K562 (cell line): ENCODE results near the gene LRIT1. TPM values are rescaled to one million over a fixed set of nuclear protein-coding genes. Genes with fewer than 3 reads are reported as not detected.

Experiments
- ATAC-seq: fragments of 200-7000 bp; cut with Tn5 transposase; 3 replicates; pipeline ENCODE4 v1.9.1; 2020; ENCODE audit warnings: moderate library complexity
- BruUV-seq: library from RNA; stranded (reverse); fragments of 400-500 nt; replicated peaks from 2 replicates; lab custom pipeline; 2021; lab: Mats Ljungman, UMichigan
- CTCF ChIA-PET: fragments of 300-600 bp; formaldehyde crosslinking; extraction: SDS; loops from one replicate; lab custom pipeline; 2021; ENCODE audit warnings: low intra/inter-chr PET ratio; lab: Yijun Ruan, JAX
- POLR2A ChIA-PET: fragments of 300-600, 350-650 bp; sonication (Branson Sonifier 250); formaldehyde crosslinking; extraction: SDS; loops from one replicate; lab custom pipeline; 2021; ENCODE audit warnings: antibody characterized with exemption, inconsistent platforms; lab: Yijun Ruan, JAX
- DNase-seq, 4 experiments: peaks; one replicate each; pipeline versions ENCODE4 v3.0.0 to v3.0.0-alpha.2; 2011 to 2018; ENCODE audit warnings: low spot score in 3 of 4, mixed read lengths in 3 of 4; ENCODE audit errors: extremely low read depth in 1 of 4
- FAIRE-seq: peaks from 2 replicates; lab custom pipeline; 2011; peaks lifted over from hg19 to GRCh38; lab: Jason Lieb, UNC
- H2AFZ ChIP-seq: 2 replicates; pipeline ENCODE4 v1.6.0; 2011; ENCODE audit warnings: low read depth, low read length, control low read depth, inconsistent platforms
- H3K27ac ChIP-seq: fragments of 200-600 bp; 3 replicates; pipeline ENCODE4 v1.8.0; 2011; ENCODE audit warnings: low read depth, mild to moderate bottlenecking, control low read depth, inconsistent platforms, low read length, moderate library complexity, mixed read lengths; ENCODE audit errors: extremely low read depth
- H3K27me3 ChIP-seq, 2 experiments: fragments of 300-600 bp in 1 of 2; 2 replicates in 1 of 2; 3 replicates in 1 of 2; pipeline versions ENCODE4 v1.6.0 to v1.8.0; 2011; ENCODE audit warnings: inconsistent platforms in 2 of 2, low read length in 2 of 2, mild to moderate bottlenecking in 1 of 2, mixed read lengths in 1 of 2, moderate library complexity in 1 of 2; ENCODE audit not compliant: control insufficient read depth in 2 of 2, insufficient read depth in 2 of 2
- H3K36me3 ChIP-seq: fragments of 300-600 bp; 3 replicates; pipeline ENCODE4 v1.8.0; 2011; ENCODE audit warnings: mild to moderate bottlenecking, low read length, inconsistent platforms; ENCODE audit not compliant: control insufficient read depth, insufficient read depth
- H3K4me1 ChIP-seq, 2 experiments: fragments of 200-600 bp in 1 of 2; replicated peaks in 1 of 2; 2 replicates in 1 of 2; 3 replicates in 1 of 2; pipeline versions ENCODE4 v1.5.1 to v1.8.0; 2011; ENCODE audit warnings: inconsistent platforms in 2 of 2, low read length in 2 of 2, mild to moderate bottlenecking in 1 of 2, mixed read lengths in 1 of 2, moderate library complexity in 1 of 2; ENCODE audit not compliant: control insufficient read depth in 2 of 2, insufficient read depth in 2 of 2
- H3K4me2 ChIP-seq: 2 replicates; pipeline ENCODE4 v1.6.1; 2011; ENCODE audit warnings: low read length, control low read depth, inconsistent platforms, mixed read lengths; ENCODE audit not compliant: insufficient read depth
- H3K4me3 ChIP-seq: fragments of 200-600 bp; sonication (generic), shearing (Covaris generic); 2 replicates; pipeline ENCODE4 v1.5.1; 2016; ENCODE audit warnings: control low read depth, inconsistent platforms
- H3K79me2 ChIP-seq: fragments of 200-600 bp; 3 replicates; pipeline ENCODE4 v1.8.0; 2011; ENCODE audit warnings: low read length, inconsistent platforms; ENCODE audit not compliant: control insufficient read depth, insufficient read depth
- H3K9ac ChIP-seq, 2 experiments: 2 replicates each; pipeline versions ENCODE4 v1.6.0 to v1.6.1; 2011; ENCODE audit warnings: low read depth in 2 of 2, low read length in 2 of 2, control low read depth in 1 of 2, inconsistent platforms in 1 of 2, mild to moderate bottlenecking in 1 of 2, mixed read lengths in 1 of 2; ENCODE audit not compliant: insufficient read depth in 1 of 2
- H3K9me1 ChIP-seq: one replicate; pipeline ENCODE4 v1.6.0; 2011; ENCODE audit warnings: inconsistent platforms, mild to moderate bottlenecking, low read length, moderate library complexity; ENCODE audit not compliant: control insufficient read depth, insufficient read depth
- H3K9me3 ChIP-seq: replicated peaks from 2 replicates; pipeline ENCODE4 v1.5.1; 2011; ENCODE audit warnings: low read depth, low read length, inconsistent platforms; ENCODE audit not compliant: control insufficient read depth, insufficient read depth
- H4K20me1 ChIP-seq: replicated peaks from 2 replicates; pipeline ENCODE4 v1.6.1; 2011; ENCODE audit warnings: low read length, inconsistent platforms, mixed read lengths; ENCODE audit not compliant: control insufficient read depth, insufficient read depth
- BACH1 ChIP-seq: fragments of 200-800 bp; sonication (Bioruptor generic); IDR thresholded peaks from 2 replicates; pipeline ENCODE4 v1.6.1; 2016; ENCODE audit warnings: missing genetic modification characterization, missing compliant biosample characterization
- POLR2H ChIP-seq: IDR thresholded peaks from 2 replicates; pipeline ENCODE4 v1.6.1; 2016; ENCODE audit warnings: missing genetic modification characterization, low read depth, mild to moderate bottlenecking, control low read depth, missing compliant biosample characterization, moderate library complexity
- TFE3 ChIP-seq: fragments of 450-650 bp; formaldehyde crosslinking; IDR thresholded peaks from 2 replicates; pipeline ENCODE4 v1.4.0; 2020; ENCODE audit warnings: mild to moderate bottlenecking, mixed read lengths
- ZNF318 ChIP-seq, 2 experiments: fragments of 450-650 bp; IDR thresholded peaks; 2 replicates each; pipeline ENCODE4 v1.6.1; 2016; ENCODE audit warnings: mild to moderate bottlenecking in 2 of 2, borderline replicate concordance in 1 of 2, low read depth in 1 of 2, moderate library complexity in 1 of 2
- whole genome bisulfite sequencing: fragments of 100-300 bp; shearing (Covaris generic); methylation state at CpG from one replicate; pipeline ENCODE4 v1.1.6; 2016; ENCODE audit warnings: low coverage, mixed read lengths; ENCODE audit not compliant: insufficient coverage; ENCODE audit errors: missing lambda C conversion rate; 5-methylcytosine and 5-hydroxymethylcytosine counted together
- in situ Hi-C: fragments of 300-500 bp; cut with MboI; formaldehyde crosslinking; loops from 4 replicates; pipeline ENCODE4 v1.15.0; 2018; ENCODE audit warnings: inconsistent platforms, mixed read lengths
- intact Hi-C: fragments of 100-400 bp; cut with micrococcal nuclease; formaldehyde crosslinking; loops from 2 replicates; pipeline ENCODE4 v1.14.2; 2022
- polyA plus RNA-seq, 8 experiments: library from polyadenylated mRNA; depleted of rRNA in 4 of 8; stranded (reverse) in 5 of 8; unstranded in 3 of 8; fragments of >200 nt; fragmentation: Nextera tagmentation in 2 of 8; fragmentation: Illumina TruSeq in 1 of 8; extraction: Ambion mirVana in 2 of 8; extraction: Trizol in 1 of 8; gene quantifications; 2 replicates each; pipeline versions ENCODE4 v1.2.1 to v1.2.3, GENCODE V29; 2011 to 2014; ENCODE audit warnings: inconsistent platforms in 1 of 8, missing spikeins in 1 of 8
- total RNA-seq, 7 experiments: library from RNA; depleted of rRNA in 6 of 7; stranded (reverse); fragments of >200 nt in 6 of 7; fragmentation: Illumina TruSeq in 2 of 7; extraction: Trizol in 2 of 7; gene quantifications; 2 replicates each; pipeline versions ENCODE4 v1.2.1 to v1.2.3, GENCODE V29; 2011 to 2021; ENCODE audit warnings: low replicate concordance in 1 of 7

The LRIT1 gene
- total and polyA plus RNA-seq, 9 of the 15 experiments (the other 6 are each of a cell fraction or from before 2014, with no cell fraction given): not detected

GRCh38 chr10:84232376-84232775, 9.0 kb downstream of the LRIT1 start (continued):
- TF ChIP-seq ZNF318 (IDR thresholded peaks at IDR 0.05; ENCODE audit: borderline replicate concordance in 1 of 2, low read depth in 1 of 2): no peak

GRCh38 chr10:84230359-84230758, 11.0 kb downstream of the LRIT1 start:
- Histone ChIP-seq H3K79me2 (no peaks in the 10 kb centered on the region), H3K4me1 (no peaks in the 10 kb centered on the region), H2AFZ (no peak overlapping the region), H4K20me1 (no peaks in the 10 kb centered on the region), H3K4me2 (no peak overlapping the region), H3K9me1 (no peaks in the 10 kb centered on the region), H3K9me3 (no peaks in the 10 kb centered on the region), H3K4me3 (no peak overlapping the region), H3K36me3 (no peaks in the 10 kb centered on the region), H3K27me3 (peaks cover 8 to 27% of the 10 kb centered on the region in 2 experiments; a peak in 4 of 5 replicates), H3K27ac (no peak overlapping the region), H3K9ac (no peak overlapping the region)
- in situ Hi-C loops: no loop called here
- WGBS: 0% methylated on average over 1 of the region's 1 CpG
- ChIA-PET POLR2A (no interaction called here), CTCF (no interaction called here)
- FAIRE-seq: no peak
- TF ChIP-seq TFE3 (CRISPR knock-in tag): peak; percentile 56
- no peak for TF ChIP-seq BACH1
- TF ChIP-seq POLR2H (tag): no peak
- no TSS peak for BruUV-seq
- no peak for ATAC-seq
- DNase-seq: no peak
- intact Hi-C loops: no loop called here
